ENCODE measurements around the gene AP3S2.
A peak's percentile ranks its signal among the peaks of the same experiment; 100 is the strongest.
"Not testable (repeated sequence)": the region's sequence is repeated elsewhere in the genome, so short reads cannot be mapped to it uniquely, and the experiment has no call there.

AP3S2 gene

GRCh38 chr15:89870006-89870405 lies 23.8 kb downstream of the AP3S2 start:
- Mint-ChIP-seq H3K9me3 (no peaks in the 10 kb centered on the region), H3K27ac (no peak overlapping the region), H3K4me3 (no peak overlapping the region), H3K36me3 (ENCODE audit: low read depth) (peaks cover 62% of the 10 kb centered on the region), H3K4me1 (ENCODE audit: low read depth) (peaks cover 9% of the 10 kb centered on the region), H3K27me3 (no peaks in the 10 kb centered on the region)
- intact Hi-C loops (cut with micrococcal nuclease), result no loop called here

GRCh38 chr15:89869490-89869889 lies 24.3 kb downstream of the AP3S2 start:
- H3K9me3 Mint-ChIP-seq; H3K27ac Mint-ChIP-seq; intact Hi-C loops (cut with micrococcal nuclease); H3K4me3 Mint-ChIP-seq; H3K27me3 Mint-ChIP-seq: not testable (repeated sequence)
- Mint-ChIP-seq H3K36me3 (ENCODE audit: low read depth) (peaks cover 64% of the 10 kb centered on the region), H3K4me1 (ENCODE audit: low read depth) (peaks cover 11% of the 10 kb centered on the region)

GRCh38 chr15:89864958-89865739 lies 28.6 kb downstream of the AP3S2 start:
- Mint-ChIP-seq H3K27ac (no peak overlapping the region), H3K36me3 (ENCODE audit: low read depth) (peaks cover 31% of the 10 kb centered on the region), H3K27me3 (no peaks in the 10 kb centered on the region), H3K4me1 (ENCODE audit: low read depth) (peaks cover 9% of the 10 kb centered on the region), H3K9me3 (no peaks in the 10 kb centered on the region), H3K4me3 (no peak overlapping the region)
- intact Hi-C loops (cut with micrococcal nuclease), result no loop called here

GRCh38 chr15:89863918-89864317 lies 29.9 kb downstream of the AP3S2 start:
- Mint-ChIP-seq H3K36me3 (ENCODE audit: low read depth) (peaks cover 21% of the 10 kb centered on the region), H3K27ac (no peak overlapping the region), H3K9me3 (no peaks in the 10 kb centered on the region), H3K27me3 (no peaks in the 10 kb centered on the region), H3K4me1 (ENCODE audit: low read depth) (peaks cover 6% of the 10 kb centered on the region), H3K4me3 (no peak overlapping the region)
- intact Hi-C loops (cut with micrococcal nuclease), result no loop called here

- Mint-ChIP-seq H3K4me3 (no peak overlapping the region), H3K27ac (no peak overlapping the region), H3K27me3 (no peaks in the 10 kb centered on the region), H3K36me3 (ENCODE audit: low read depth) (peaks cover 37% of the 10 kb centered on the region), H3K4me1 (ENCODE audit: low read depth) (peaks cover 6% of the 10 kb centered on the region), H3K9me3 (no peaks in the 10 kb centered on the region)
- intact Hi-C loops (cut with micrococcal nuclease), result no loop called here
Observed at GRCh38 chr15:89860891-89861290, 32.9 kb downstream of the AP3S2 start.

GRCh38 chr15:89860431-89860830 lies 33.4 kb downstream of the AP3S2 start:
- no peaks in the 10 kb centered on the region for H3K27me3 Mint-ChIP-seq
- intact Hi-C loops (cut with micrococcal nuclease), result no loop called here
- H3K4me1 Mint-ChIP-seq (ENCODE audit: low read depth), result peaks cover 6% of the 10 kb centered on the region
- H3K9me3 Mint-ChIP-seq, result no peaks in the 10 kb centered on the region
- H3K27ac Mint-ChIP-seq, result no peak overlapping the region
- peaks cover 34% of the 10 kb centered on the region for H3K36me3 Mint-ChIP-seq (ENCODE audit: low read depth)
- H3K4me3 Mint-ChIP-seq, result no peak overlapping the region

- Mint-ChIP-seq H3K4me1 (ENCODE audit: low read depth) (no peaks in the 10 kb centered on the region), H3K36me3 (ENCODE audit: low read depth) (peaks cover 27% of the 10 kb centered on the region), H3K9me3 (no peaks in the 10 kb centered on the region), H3K27me3 (no peaks in the 10 kb centered on the region), H3K27ac (no peak overlapping the region), H3K4me3 (no peak overlapping the region)
- intact Hi-C loops (cut with micrococcal nuclease), result no loop called here
Observed at GRCh38 chr15:89858661-89859458, 34.9 kb downstream of the AP3S2 start.

- no peaks in the 10 kb centered on the region for H3K9me3 Mint-ChIP-seq
- intact Hi-C loops (cut with micrococcal nuclease), result no loop called here
- H3K36me3 Mint-ChIP-seq (ENCODE audit: low read depth), result peaks cover 30% of the 10 kb centered on the region
- no peak overlapping the region for H3K4me3 Mint-ChIP-seq
- peaks cover 5% of the 10 kb centered on the region for H3K4me1 Mint-ChIP-seq (ENCODE audit: low read depth)
- no peaks in the 10 kb centered on the region for H3K27me3 Mint-ChIP-seq
- no peak overlapping the region for H3K27ac Mint-ChIP-seq
Observed at GRCh38 chr15:89857673-89858072, 36.1 kb downstream of the AP3S2 start.

GRCh38 chr15:89855948-89856347 lies 37.8 kb downstream of the AP3S2 start:
- Mint-ChIP-seq H3K4me3 (no peak overlapping the region), H3K27me3 (no peaks in the 10 kb centered on the region), H3K9me3 (no peaks in the 10 kb centered on the region), H3K27ac (no peak overlapping the region), H3K4me1 (ENCODE audit: low read depth) (peaks cover 23% of the 10 kb centered on the region), H3K36me3 (ENCODE audit: low read depth) (peaks cover 39% of the 10 kb centered on the region)
- intact Hi-C loops (cut with micrococcal nuclease), result no loop called here

GRCh38 chr15:89854863-89855262 lies 38.9 kb downstream of the AP3S2 start:
- H3K27me3 Mint-ChIP-seq; intact Hi-C loops (cut with micrococcal nuclease); H3K27ac Mint-ChIP-seq; H3K9me3 Mint-ChIP-seq; H3K4me3 Mint-ChIP-seq: not testable (repeated sequence)
- Mint-ChIP-seq H3K4me1 (ENCODE audit: low read depth) (peaks cover 33% of the 10 kb centered on the region), H3K36me3 (ENCODE audit: low read depth) (peaks cover 44% of the 10 kb centered on the region)

GRCh38 chr15:89852342-89852995 lies 41.3 kb downstream of the AP3S2 start:
- Mint-ChIP-seq H3K4me3 (no peak overlapping the region), H3K27me3 (no peaks in the 10 kb centered on the region), H3K4me1 (ENCODE audit: low read depth) (peaks cover 55% of the 10 kb centered on the region), H3K36me3 (ENCODE audit: low read depth) (peaks cover 36% of the 10 kb centered on the region), H3K9me3 (no peaks in the 10 kb centered on the region), H3K27ac (peak overlapping the region; percentile 30)
- intact Hi-C loops (cut with micrococcal nuclease), result no loop called here

- peak overlapping the region; percentile 88 for H3K27ac Mint-ChIP-seq
- no peaks in the 10 kb centered on the region for H3K27me3 Mint-ChIP-seq
- H3K36me3 Mint-ChIP-seq (ENCODE audit: low read depth), result peaks cover 30% of the 10 kb centered on the region
- intact Hi-C loops (cut with micrococcal nuclease), result no loop called here
- peaks cover 59% of the 10 kb centered on the region for H3K4me1 Mint-ChIP-seq (ENCODE audit: low read depth)
- H3K4me3 Mint-ChIP-seq, result no peak overlapping the region
- no peaks in the 10 kb centered on the region for H3K9me3 Mint-ChIP-seq
Observed at GRCh38 chr15:89851673-89852341, 42.0 kb downstream of the AP3S2 start.

GRCh38 chr15:89848970-89849292 lies 44.9 kb downstream of the AP3S2 start:
- peaks cover 85% of the 10 kb centered on the region for H3K4me1 Mint-ChIP-seq (ENCODE audit: low read depth)
- no peaks in the 10 kb centered on the region for H3K27me3 Mint-ChIP-seq
- peak overlapping the region; percentile 88 for H3K27ac Mint-ChIP-seq
- intact Hi-C loops (cut with micrococcal nuclease), result loop anchor here (1.0 kb wide), 1 partner anchor 12 kb away; no protein-coding TSS in a partner anchor
- H3K36me3 Mint-ChIP-seq (ENCODE audit: low read depth), result peaks cover 36% of the 10 kb centered on the region
- peak overlapping the region; percentile 42 for H3K4me3 Mint-ChIP-seq
- no peaks in the 10 kb centered on the region for H3K9me3 Mint-ChIP-seq

GRCh38 chr15:89847101-89847500 lies 46.7 kb downstream of the AP3S2 start:
- Mint-ChIP-seq H3K4me3 (no peak overlapping the region), H3K4me1 (ENCODE audit: low read depth) (peaks cover 83% of the 10 kb centered on the region), H3K27me3 (no peaks in the 10 kb centered on the region), H3K36me3 (ENCODE audit: low read depth) (peaks cover 44% of the 10 kb centered on the region), H3K9me3 (no peaks in the 10 kb centered on the region), H3K27ac (peak overlapping the region; percentile 88)
- intact Hi-C loops (cut with micrococcal nuclease), result no loop called here
